Uterus (tissue), 4 donors: ENCODE measurements around the gene DUSP9. TPM values are rescaled to one million over a fixed set of nuclear protein-coding genes. Genes with fewer than 3 reads are reported as not detected.
"Not testable (repeated sequence)": the region's sequence is repeated elsewhere in the genome, so short reads cannot be mapped to it uniquely, and the experiment has no call there.

Experiments
- DNase-seq, 2 donors: peaks; one replicate each; pipeline ENCODE4 v3.0.0-alpha.2; 2019 to 2020
- H3K27ac ChIP-seq, 2 donors: fragments of 200-600 bp; sonication (generic); 1 replicate in 1 of 2; 2 replicates in 1 of 2; pipeline ENCODE4 v1.5.1; 2016 to 2018
- H3K27me3 ChIP-seq, 2 donors: fragments of 200-600 bp; sonication (generic); one replicate each; pipeline ENCODE4 v1.5.1; 2018 to 2019; ENCODE audit warnings: control low read depth in 1 of 2
- H3K36me3 ChIP-seq, 2 donors: fragments of 200-600 bp; sonication (generic); one replicate each; pipeline ENCODE4 v1.5.1; 2019; ENCODE audit warnings: control low read depth in 1 of 2
- H3K4me1 ChIP-seq, 2 donors: fragments of 200-600 bp; sonication (generic); one replicate each; pipeline ENCODE4 v1.5.1; 2018 to 2019; ENCODE audit warnings: control low read depth in 1 of 2
- H3K4me3 ChIP-seq, 2 donors: fragments of 200-600 bp; sonication (generic); 1 replicate in 1 of 2; 2 replicates in 1 of 2; pipeline ENCODE4 v1.5.1; 2018 to 2019; ENCODE audit warnings: mild to moderate bottlenecking in 1 of 2
- H3K9me3 ChIP-seq, 2 donors: fragments of 200-600 bp; sonication (generic); one replicate each; pipeline ENCODE4 v1.5.1; 2019; ENCODE audit warnings: control low read depth in 1 of 2
- CTCF ChIP-seq, 4 experiments: fragments of 200-600 bp in 2 of 4; fragments of 450-650 bp in 2 of 4; sonication (generic) in 2 of 4; IDR thresholded peaks; one replicate each; pipeline ENCODE4 v1.5.1; 2016 to 2019; ENCODE audit warnings: antibody characterized with exemption in 4 of 4, mild to moderate bottlenecking in 2 of 4, moderate library complexity in 1 of 4
- POLR2A ChIP-seq, 2 donors: fragments of 450-650 bp; IDR thresholded peaks; one replicate each; pipeline ENCODE4 v1.6.1; 2016; ENCODE audit warnings: antibody characterized with exemption in 2 of 2, mild to moderate bottlenecking in 1 of 2, moderate library complexity in 1 of 2
- intact Hi-C: fragments of 100-400 bp; cut with DNase I; formaldehyde crosslinking; loops from one replicate; pipeline ENCODE4 v1.15.1; 2023; ENCODE audit warnings: low total_unique reads
- total RNA-seq, 4 donors: library from RNA; depleted of rRNA in 3 of 4; stranded (reverse); fragments of >200 nt in 3 of 4; gene quantifications; one replicate each; pipeline versions ENCODE4 v1.1.0 to v1.2.4, GENCODE V29; 2014 to 2023
- donor health status: DM: yes; HTN: yes; CAD: no.

The DUSP9 gene
- total RNA-seq, 4 donors from 2014 or later = 0.21 TPM; not detected in 3

GRCh38 chrX:153692611-153693156 is 45.7 kb downstream of the DUSP9 start:
- no peak for DNase-seq
- TF ChIP-seq CTCF (IDR thresholded peaks at IDR 0.05) (no peak), POLR2A (IDR thresholded peaks at IDR 0.05) (no peak)
- H3K4me3 ChIP-seq = no peak overlapping the region
- H3K4me1 ChIP-seq = no peaks in the 10 kb centered on the region
- no peaks in the 10 kb centered on the region for H3K27me3 ChIP-seq
- no peaks in the 10 kb centered on the region for H3K9me3 ChIP-seq
- H3K27ac ChIP-seq = no peak overlapping the region
- H3K36me3 ChIP-seq = no peaks in the 10 kb centered on the region
- intact Hi-C loops = no loop called here

GRCh38 chrX:153693216-153694086 is 46.4 kb downstream of the DUSP9 start:
- TF ChIP-seq POLR2A (IDR thresholded peaks at IDR 0.05) = no peak
- TF ChIP-seq CTCF (IDR thresholded peaks at IDR 0.05) = no peak
- DNase-seq = no peak
- H3K27me3 ChIP-seq = no peaks in the 10 kb centered on the region
- no peak overlapping the region for H3K27ac ChIP-seq
- no peaks in the 10 kb centered on the region for H3K4me1 ChIP-seq
- no peaks in the 10 kb centered on the region for H3K36me3 ChIP-seq
- intact Hi-C loops = no loop called here
- H3K4me3 ChIP-seq = no peak overlapping the region
- H3K9me3 ChIP-seq = no peaks in the 10 kb centered on the region

DNA sequence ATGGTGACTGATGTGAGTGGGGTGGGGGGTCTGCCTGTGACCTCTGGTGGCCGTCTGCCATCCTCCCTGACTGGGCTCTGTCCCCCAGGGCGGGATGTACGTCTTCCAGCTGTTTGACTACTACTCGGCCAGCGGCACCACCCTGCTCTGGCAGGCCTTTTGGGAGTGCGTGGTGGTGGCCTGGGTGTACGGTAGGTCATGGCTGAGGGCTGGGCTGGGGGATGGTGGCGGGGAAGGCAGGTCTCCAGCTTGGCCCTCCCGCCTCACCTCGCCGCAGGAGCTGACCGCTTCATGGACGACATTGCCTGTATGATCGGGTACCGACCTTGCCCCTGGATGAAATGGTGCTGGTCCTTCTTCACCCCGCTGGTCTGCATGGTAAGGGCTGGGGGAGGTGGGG is 47.3 kb downstream of the DUSP9 start:
- H3K27ac ChIP-seq, intact Hi-C loops: not testable (repeated sequence)

DNA sequence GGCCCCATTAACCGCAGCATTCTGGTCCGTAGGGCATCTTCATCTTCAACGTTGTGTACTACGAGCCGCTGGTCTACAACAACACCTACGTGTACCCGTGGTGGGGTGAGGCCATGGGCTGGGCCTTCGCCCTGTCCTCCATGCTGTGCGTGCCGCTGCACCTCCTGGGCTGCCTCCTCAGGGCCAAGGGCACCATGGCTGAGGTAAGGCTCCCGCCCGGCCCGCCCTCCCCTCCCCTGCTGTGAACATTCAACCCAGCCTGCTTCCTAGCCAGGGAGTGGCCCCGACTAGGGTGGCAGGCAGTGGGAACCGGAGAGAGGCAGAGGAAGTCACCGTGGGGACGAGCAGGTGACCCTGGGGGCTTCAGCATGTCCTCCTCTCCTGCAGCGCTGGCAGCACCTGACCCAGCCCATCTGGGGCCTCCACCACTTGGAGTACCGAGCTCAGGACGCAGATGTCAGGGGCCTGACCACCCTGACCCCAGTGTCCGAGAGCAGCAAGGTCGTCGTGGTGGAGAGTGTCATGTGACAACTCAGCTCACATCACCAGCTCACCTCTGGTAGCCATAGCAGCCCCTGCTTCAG is 47.8 kb downstream of the DUSP9 start:
- Histone ChIP-seq H3K4me1 (no peaks in the 10 kb centered on the region), H3K36me3 (no peaks in the 10 kb centered on the region), H3K27ac (no peak overlapping the region), H3K27me3 (no peaks in the 10 kb centered on the region), H3K9me3 (no peaks in the 10 kb centered on the region), H3K4me3 (no peak overlapping the region)
- intact Hi-C loops = no loop called here
- DNase-seq = no peak
- TF ChIP-seq POLR2A (IDR thresholded peaks at IDR 0.05) = no peak
- TF ChIP-seq CTCF (IDR thresholded peaks at IDR 0.05) = no peak

More for the DNA sequence above, 47.3 kb downstream of the DUSP9 start:
- H3K27me3 ChIP-seq, H3K4me1 ChIP-seq, H3K36me3 ChIP-seq, H3K4me3 ChIP-seq, DNase-seq, H3K9me3 ChIP-seq: not testable (repeated sequence)

DNA sequence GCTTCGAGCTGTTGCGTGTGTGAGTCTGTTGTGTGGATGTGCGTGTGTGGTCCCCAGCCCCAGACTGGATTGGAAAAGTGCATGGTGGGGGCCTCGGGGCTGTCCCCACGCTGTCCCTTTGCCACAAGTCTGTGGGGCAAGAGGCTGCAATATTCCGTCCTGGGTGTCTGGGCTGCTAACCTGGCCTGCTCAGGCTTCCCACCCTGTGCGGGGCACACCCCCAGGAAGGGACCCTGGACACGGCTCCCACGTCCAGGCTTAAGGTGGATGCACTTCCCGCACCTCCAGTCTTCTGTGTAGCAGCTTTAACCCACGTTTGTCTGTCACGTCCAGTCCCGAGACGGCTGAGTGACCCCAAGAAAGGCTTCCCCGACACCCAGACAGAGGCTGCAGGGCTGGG is 49.1 kb downstream of the DUSP9 start:
- no peaks in the 10 kb centered on the region for H3K36me3 ChIP-seq
- intact Hi-C loops = no loop called here
- no peak overlapping the region for H3K27ac ChIP-seq
- TF ChIP-seq POLR2A (IDR thresholded peaks at IDR 0.05) = no peak
- TF ChIP-seq CTCF (IDR thresholded peaks at IDR 0.05) = no peak
- H3K27me3 ChIP-seq = no peaks in the 10 kb centered on the region
- no peak overlapping the region for H3K4me3 ChIP-seq
- DNase-seq = no peak
- no peaks in the 10 kb centered on the region for H3K9me3 ChIP-seq
- H3K4me1 ChIP-seq = no peaks in the 10 kb centered on the region

GRCh38 chrX:153696538-153696937 is 49.5 kb downstream of the DUSP9 start:
- DNase-seq, H3K9me3 ChIP-seq, H3K27ac ChIP-seq, H3K27me3 ChIP-seq, H3K4me1 ChIP-seq, intact Hi-C loops, H3K4me3 ChIP-seq, H3K36me3 ChIP-seq: not testable (repeated sequence)

DNA sequence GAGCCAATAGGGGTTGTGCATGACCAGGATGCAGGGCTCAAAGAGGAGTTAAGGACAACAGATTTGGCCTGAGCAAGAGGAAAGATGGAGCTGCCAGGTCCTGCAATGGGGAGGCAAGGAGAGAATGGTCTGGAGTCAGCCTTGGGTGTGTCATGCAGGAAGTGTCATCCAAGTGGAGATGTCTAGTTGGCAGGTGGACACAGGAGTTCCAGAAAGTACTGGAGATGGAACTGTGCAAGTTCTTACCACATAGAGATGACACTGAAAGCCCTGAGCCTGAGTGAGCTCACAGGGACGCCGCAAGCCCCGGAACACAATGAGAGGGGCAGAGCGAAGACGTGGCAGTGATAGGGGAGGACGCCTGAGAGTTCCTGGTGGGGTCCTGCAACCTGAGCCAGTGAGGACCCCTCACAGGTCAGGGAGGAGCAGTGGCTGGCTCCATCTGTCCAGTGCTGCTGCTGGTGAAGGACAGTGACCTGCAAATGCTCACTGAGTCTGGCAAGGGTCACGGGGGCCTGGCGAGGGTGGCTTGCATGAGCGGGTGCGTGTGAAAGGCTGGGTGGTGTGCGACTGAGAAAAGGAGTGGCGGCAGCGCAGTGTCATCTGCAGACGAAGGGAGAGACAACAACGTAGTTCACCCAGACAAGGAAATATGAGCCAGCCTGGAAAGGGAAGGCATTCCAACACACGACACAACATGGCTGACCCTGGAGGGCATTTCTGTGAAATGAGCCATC is 50.2 kb downstream of the DUSP9 start:
- H3K27ac ChIP-seq, H3K36me3 ChIP-seq, H3K4me1 ChIP-seq, H3K9me3 ChIP-seq, H3K4me3 ChIP-seq, H3K27me3 ChIP-seq, intact Hi-C loops, DNase-seq: not testable (repeated sequence)
